Calu3 (cell line): Measurements from ENCODE around the gene MLKL. TPM values are rescaled to one million over a fixed set of nuclear protein-coding genes. Genes with fewer than 3 reads are reported as not detected.
"Not testable (repeated sequence)": the region's sequence is repeated elsewhere in the genome, so short reads cannot be mapped to it uniquely, and the experiment has no call there.

Experiments used
- BruUV-seq: library from RNA; stranded (reverse); fragments of 400-500 nt; replicated peaks from 2 replicates; lab custom pipeline; 2021; lab: Mats Ljungman, UMichigan
- CTCF ChIA-PET: fragments of 300-600 bp; sonication (Branson Sonifier 250); formaldehyde crosslinking; loops from one replicate; lab custom pipeline; 2022; ENCODE audit warnings: antibody characterized with exemption; lab: Charles Lee
- DNase-seq: peaks from one replicate; pipeline ENCODE4 v3.0.0; 2022
- H3K27ac Mint-ChIP-seq: one replicate; pipeline ENCODE4 v1.8.0; 2022; ENCODE audit warnings: mixed read lengths; ENCODE audit not compliant: unreplicated experiment
- H3K27me3 Mint-ChIP-seq: one replicate; pipeline ENCODE4 v1.8.0; 2022; ENCODE audit warnings: mixed read lengths; ENCODE audit not compliant: unreplicated experiment
- H3K36me3 Mint-ChIP-seq: one replicate; pipeline ENCODE4 v1.8.0; 2022; ENCODE audit warnings: mild to moderate bottlenecking, moderate library complexity, mixed read lengths; ENCODE audit not compliant: insufficient read depth, unreplicated experiment
- H3K4me1 Mint-ChIP-seq: one replicate; pipeline ENCODE4 v1.8.0; 2022; ENCODE audit warnings: mild to moderate bottlenecking, low read depth, mixed read lengths; ENCODE audit not compliant: unreplicated experiment
- H3K4me3 Mint-ChIP-seq: one replicate; pipeline ENCODE4 v1.8.0; 2022; ENCODE audit warnings: mild to moderate bottlenecking, low read depth, moderate library complexity, mixed read lengths; ENCODE audit not compliant: unreplicated experiment
- H3K9me3 Mint-ChIP-seq: one replicate; pipeline ENCODE4 v1.8.0; 2022; ENCODE audit warnings: low read depth, mixed read lengths; ENCODE audit not compliant: unreplicated experiment
- CTCF ChIP-seq: fragments of 200-600 bp; IDR thresholded peaks from one replicate; pipeline ENCODE4 v1.8.0; 2022; ENCODE audit warnings: antibody characterized with exemption; ENCODE audit not compliant: unreplicated experiment
- intact Hi-C: fragments of 100-400 bp; cut with micrococcal nuclease; formaldehyde crosslinking; loops from one replicate; pipeline ENCODE4 v1.10.0; 2022; ENCODE audit not compliant: unreplicated experiment
- total RNA-seq: library from RNA; stranded (reverse); gene quantifications from 2 replicates; pipeline ENCODE4 v1.2.3, GENCODE V29; 2022

Gene MLKL
- total RNA-seq, 1 experiment from 2014 or later = 38.8 TPM

- intact Hi-C loops = no loop called here
- BruUV-seq = no TSS peak
- DNase-seq = no peak
- no peaks in the 10 kb centered on the region for H3K9me3 Mint-ChIP-seq
- peaks cover 94% of the 10 kb centered on the region for H3K36me3 Mint-ChIP-seq
- H3K4me1 Mint-ChIP-seq = peaks cover 55% of the 10 kb centered on the region
- CTCF ChIA-PET = no interaction called here
- no peak overlapping the region for H3K4me3 Mint-ChIP-seq
- H3K27me3 Mint-ChIP-seq = no peaks in the 10 kb centered on the region
- no peak overlapping the region for H3K27ac Mint-ChIP-seq
- no peak for TF ChIP-seq CTCF
Measured at GRCh38 chr16:74660383-74660782, 40.3 kb downstream of the MLKL start.

- no peaks in the 10 kb centered on the region for H3K9me3 Mint-ChIP-seq
- H3K4me3 Mint-ChIP-seq = no peak overlapping the region
- peaks cover 62% of the 10 kb centered on the region for H3K4me1 Mint-ChIP-seq
- intact Hi-C loops = no loop called here
- peaks cover 93% of the 10 kb centered on the region for H3K36me3 Mint-ChIP-seq
- BruUV-seq = no TSS peak
- CTCF ChIA-PET = no interaction called here
- no peak overlapping the region for H3K27ac Mint-ChIP-seq
- H3K27me3 Mint-ChIP-seq = no peaks in the 10 kb centered on the region
- no peak for DNase-seq
- TF ChIP-seq CTCF = no peak
Measured at GRCh38 chr16:74659041-74659440, 41.6 kb downstream of the MLKL start.

GRCh38 chr16:74657870-74658642 is 42.6 kb downstream of the MLKL start:
- Mint-ChIP-seq H3K27ac (no peak overlapping the region), H3K9me3 (no peaks in the 10 kb centered on the region), H3K4me3 (no peak overlapping the region), H3K27me3 (no peaks in the 10 kb centered on the region), H3K4me1 (peaks cover 64% of the 10 kb centered on the region), H3K36me3 (peaks cover 90% of the 10 kb centered on the region)
- no TSS peak for BruUV-seq
- intact Hi-C loops = no loop called here
- DNase-seq = no peak
- CTCF ChIA-PET = no interaction called here
- no peak for TF ChIP-seq CTCF

- no peaks in the 10 kb centered on the region for H3K27me3 Mint-ChIP-seq
- no peak for DNase-seq
- H3K9me3 Mint-ChIP-seq = no peaks in the 10 kb centered on the region
- no peak for TF ChIP-seq CTCF
- intact Hi-C loops = no loop called here
- no peak overlapping the region for H3K4me3 Mint-ChIP-seq
- peaks cover 48% of the 10 kb centered on the region for H3K4me1 Mint-ChIP-seq
- H3K36me3 Mint-ChIP-seq = peaks cover 87% of the 10 kb centered on the region
- CTCF ChIA-PET = interaction anchor here (0.6 to 0.7 kb wide), 2 partner anchors 12 to 46 kb away, joined by 4 to 5 read pairs; partner anchors contain the start of gene RFWD3
- no peak overlapping the region for H3K27ac Mint-ChIP-seq
- no TSS peak for BruUV-seq
Measured at GRCh38 chr16:74654536-74655050, 46.1 kb downstream of the MLKL start.

GRCh38 chr16:74652883-74653282 is 47.8 kb downstream of the MLKL start:
- H3K4me1 Mint-ChIP-seq = peaks cover 31% of the 10 kb centered on the region
- CTCF ChIA-PET, DNase-seq, H3K9me3 Mint-ChIP-seq, BruUV-seq, intact Hi-C loops, H3K27ac Mint-ChIP-seq, H3K4me3 Mint-ChIP-seq, H3K27me3 Mint-ChIP-seq: not testable (repeated sequence)
- peaks cover 87% of the 10 kb centered on the region for H3K36me3 Mint-ChIP-seq
